Mucosa of stomach (tissue), 1 donor: ENCODE measurements around the gene TRAM2.
"Not testable (repeated sequence)": the region's sequence is repeated elsewhere in the genome, so short reads cannot be mapped to it uniquely, and the experiment has no call there.

Experiments used
- H3K27me3 ChIP-seq: one replicate; pipeline ENCODE4 v1.7.0; 2013; ENCODE audit warnings: mild to moderate bottlenecking, low read length; ENCODE audit not compliant: control insufficient read depth, insufficient read depth
- H3K36me3 ChIP-seq: one replicate; pipeline ENCODE4 v1.7.0; 2013; ENCODE audit warnings: low read length; ENCODE audit not compliant: control insufficient read depth, insufficient read depth
- H3K4me1 ChIP-seq: one replicate; pipeline ENCODE4 v1.7.0; 2013; ENCODE audit warnings: mild to moderate bottlenecking, low read length; ENCODE audit not compliant: control insufficient read depth, insufficient read depth
- H3K4me3 ChIP-seq: one replicate; pipeline ENCODE4 v1.7.0; 2013; ENCODE audit warnings: low read length
- H3K9ac ChIP-seq: one replicate; pipeline ENCODE4 v1.7.0; 2013; ENCODE audit warnings: mild to moderate bottlenecking, low read length, moderate library complexity
- H3K9me3 ChIP-seq: one replicate; pipeline ENCODE4 v1.7.0; 2013; ENCODE audit warnings: mild to moderate bottlenecking, low read length, moderate library complexity; ENCODE audit not compliant: control insufficient read depth
- donor health status: Pancreatic carcinoma.

TRAM2 gene

GRCh38 chr6:52461194-52461593 lies 115.7 kb downstream of the TRAM2 start:
- H3K9me3 ChIP-seq, H3K4me3 ChIP-seq, H3K9ac ChIP-seq, H3K36me3 ChIP-seq, H3K27me3 ChIP-seq: not testable (repeated sequence)
- H3K4me1 ChIP-seq, result peaks cover 12% of the 10 kb centered on the region

GRCh38 chr6:52457096-52457495 lies 119.8 kb downstream of the TRAM2 start:
- Histone ChIP-seq H3K9ac (no peak overlapping the region), H3K27me3 (no peaks in the 10 kb centered on the region), H3K4me3 (no peak overlapping the region), H3K4me1 (peaks cover 22% of the 10 kb centered on the region), H3K36me3 (no peaks in the 10 kb centered on the region), H3K9me3 (no peaks in the 10 kb centered on the region)

GRCh38 chr6:52454556-52454955 lies 122.3 kb downstream of the TRAM2 start:
- Histone ChIP-seq H3K36me3 (no peaks in the 10 kb centered on the region), H3K9me3 (no peaks in the 10 kb centered on the region), H3K4me1 (peaks cover 22% of the 10 kb centered on the region), H3K9ac (no peak overlapping the region), H3K27me3 (no peaks in the 10 kb centered on the region), H3K4me3 (no peak overlapping the region)
